ENCODE data around the gene TMEM240.

The TMEM240 gene

DNA sequence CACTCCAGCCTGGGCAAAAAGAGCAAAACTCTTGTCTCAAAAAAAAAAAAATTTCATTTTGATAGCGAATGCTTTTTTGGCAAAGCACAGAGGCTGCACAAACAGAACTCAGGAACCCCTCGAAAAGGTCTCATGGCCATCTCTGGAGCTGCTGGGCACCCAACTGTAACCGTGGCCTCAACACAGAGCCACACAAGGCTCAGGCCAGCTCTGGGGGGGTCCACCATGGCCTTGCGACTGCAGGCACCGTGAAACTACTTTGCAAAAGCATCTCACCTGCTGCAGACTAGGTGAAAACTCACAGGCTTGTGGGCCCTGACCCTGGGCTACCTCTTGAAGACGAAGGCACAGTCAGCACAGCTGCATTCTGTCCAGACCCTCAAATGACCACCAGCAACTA is 16.1 kb upstream of the TMEM240 start:
- no peak overlapping the region for H3K4me3 ChIP-seq (ENCODE audit: low read depth, low read length)
- no peak for TF ChIP-seq CTCF (IDR thresholded peaks at IDR 0.05; ENCODE audit: borderline replicate concordance, insufficient read depth, low read depth, low read length)

DNA sequence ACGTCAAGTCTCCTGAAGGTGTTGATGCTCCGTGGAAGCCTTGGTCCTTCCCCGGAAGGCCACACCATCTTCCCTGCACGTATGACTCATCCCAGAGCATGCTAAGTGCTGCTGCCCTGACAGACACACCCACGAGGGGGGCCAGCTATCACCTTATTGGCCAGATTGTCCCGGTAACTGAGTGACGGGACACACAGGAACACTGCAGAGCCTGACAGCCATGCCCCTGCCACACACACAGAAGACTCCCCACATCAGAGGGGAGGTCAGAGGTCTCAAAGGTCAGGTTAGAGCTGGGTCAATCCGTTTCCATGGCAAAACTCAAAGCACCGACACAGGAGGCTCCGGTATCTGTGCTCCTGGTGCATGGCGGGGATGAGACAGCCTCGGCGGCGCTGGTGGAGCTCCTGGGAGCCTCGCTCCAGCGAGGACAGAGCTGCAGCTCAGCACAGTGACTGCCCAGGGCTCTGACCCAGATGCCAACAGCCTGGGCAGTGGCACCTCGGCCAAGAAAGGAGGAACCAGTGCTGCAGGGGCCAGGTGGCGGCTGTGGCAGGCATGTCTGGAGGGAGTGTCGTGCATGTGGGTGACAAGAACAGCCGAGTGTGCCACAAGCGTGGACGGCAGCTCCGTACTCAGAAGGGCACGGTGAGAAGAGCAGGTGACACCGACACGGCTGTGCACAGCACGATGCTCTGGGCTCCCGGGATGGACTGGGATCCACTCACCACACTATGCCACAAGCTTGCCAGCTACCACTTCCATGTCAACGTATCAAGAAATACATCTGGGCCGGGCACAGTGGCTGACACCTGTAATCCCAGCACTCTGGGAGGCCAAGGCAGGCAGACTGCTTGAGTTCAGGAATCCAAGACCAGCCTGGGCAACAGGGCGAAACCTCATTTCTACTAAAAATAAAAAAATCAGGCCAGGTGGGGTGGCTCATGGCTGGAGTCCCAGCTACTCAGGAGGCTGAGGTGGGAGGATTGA is 14.8 kb upstream of the TMEM240 start:
- H3K4me3 ChIP-seq (ENCODE audit: low read depth, low read length): no peak overlapping the region
- no peak for TF ChIP-seq CTCF (IDR thresholded peaks at IDR 0.05; ENCODE audit: borderline replicate concordance, insufficient read depth, low read depth, low read length)

DNA sequence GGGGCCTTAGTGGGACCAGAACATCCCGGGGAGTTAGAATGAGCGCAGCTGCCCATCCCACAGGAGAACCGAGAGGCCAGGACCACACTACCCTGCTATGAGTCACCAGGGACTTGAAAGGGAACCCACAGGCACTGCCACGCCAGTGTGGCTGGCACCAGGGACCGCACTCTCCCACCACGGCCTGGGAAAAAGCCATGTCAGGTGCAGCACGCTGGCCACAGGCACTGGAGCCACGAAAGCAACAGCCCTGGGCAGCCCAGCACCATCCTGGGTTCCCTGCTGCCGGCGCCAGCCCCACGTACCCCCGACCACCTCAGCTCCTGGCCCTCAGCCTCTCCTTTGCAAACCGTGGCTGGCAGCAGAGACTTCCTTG is 14.1 kb upstream of the TMEM240 start:
- no peak for TF ChIP-seq CTCF (IDR thresholded peaks at IDR 0.05; ENCODE audit: borderline replicate concordance, insufficient read depth, low read depth, low read length)
- no peak overlapping the region for H3K4me3 ChIP-seq (ENCODE audit: low read depth, low read length)

- no peak for TF ChIP-seq CTCF (IDR thresholded peaks at IDR 0.05; ENCODE audit: borderline replicate concordance, insufficient read depth, low read depth, low read length)
- no peak overlapping the region for H3K4me3 ChIP-seq (ENCODE audit: low read depth, low read length)
Observed at GRCh38 chr1:1553821-1554494, 13.5 kb upstream of the TMEM240 start.

DNA sequence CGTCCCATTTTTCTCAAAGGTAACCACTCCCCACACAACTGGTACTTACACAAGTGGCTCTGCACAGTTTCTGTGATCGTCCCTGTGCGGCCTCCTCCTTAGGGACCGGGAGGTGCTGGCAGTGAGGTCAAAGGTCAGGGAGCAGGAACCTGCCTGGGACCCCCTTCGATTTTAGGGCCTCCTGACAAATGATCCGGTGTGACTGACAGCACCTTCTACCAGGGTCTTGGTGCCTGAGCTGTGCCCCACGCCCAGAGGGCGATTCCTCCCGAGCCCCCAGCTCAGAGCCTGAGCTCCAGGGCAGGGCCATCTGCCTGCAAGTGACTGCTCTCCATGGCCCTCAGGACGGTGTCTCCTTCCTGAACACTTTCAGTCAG is 11.8 kb upstream of the TMEM240 start:
- no peak for TF ChIP-seq CTCF (IDR thresholded peaks at IDR 0.05; ENCODE audit: borderline replicate concordance, insufficient read depth, low read depth, low read length)
- H3K4me3 ChIP-seq (ENCODE audit: low read depth, low read length): no peak overlapping the region

DNA sequence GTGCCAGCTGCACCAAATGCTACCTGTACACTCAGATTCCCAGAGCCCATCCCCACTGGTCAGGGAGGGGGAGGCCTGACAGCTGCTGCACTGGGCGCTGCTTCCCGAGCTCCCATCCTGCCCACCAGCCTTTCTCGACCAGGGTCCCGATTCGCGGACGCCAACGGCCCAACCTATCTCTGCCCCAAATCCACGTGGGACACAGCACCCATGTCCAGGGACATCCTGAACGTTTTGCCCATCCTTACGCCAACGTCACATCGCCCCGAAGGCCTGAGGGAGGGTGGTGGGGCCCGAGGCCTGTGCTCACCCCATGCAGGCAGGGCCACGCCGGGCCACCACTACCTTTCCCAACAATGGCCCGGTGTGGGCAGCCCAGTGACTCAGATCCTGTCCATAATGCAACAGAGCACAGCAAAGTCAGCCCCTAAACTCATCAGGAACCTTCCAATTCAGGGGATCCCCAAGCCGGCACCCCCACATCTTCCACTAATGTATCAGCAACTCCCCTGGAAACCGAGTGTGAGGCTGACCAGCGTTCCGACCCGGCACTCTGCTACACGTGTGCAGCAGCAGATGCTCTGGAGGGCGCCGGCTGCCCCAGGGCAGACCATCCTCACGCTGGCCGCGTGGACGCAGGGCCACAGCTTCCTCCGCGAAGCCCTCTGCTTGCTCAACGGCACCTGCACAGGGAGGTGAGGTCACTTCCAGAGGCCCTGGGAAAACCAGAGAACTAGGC is 11.3 kb upstream of the TMEM240 start:
- no peak overlapping the region for H3K4me3 ChIP-seq (ENCODE audit: low read depth, low read length)
- TF ChIP-seq CTCF (IDR thresholded peaks at IDR 0.05; ENCODE audit: borderline replicate concordance, insufficient read depth, low read depth, low read length): no peak

Measured in GM12875 (cell line).